ENCODE results near the gene A3GALT2.

Gene A3GALT2

DNA sequence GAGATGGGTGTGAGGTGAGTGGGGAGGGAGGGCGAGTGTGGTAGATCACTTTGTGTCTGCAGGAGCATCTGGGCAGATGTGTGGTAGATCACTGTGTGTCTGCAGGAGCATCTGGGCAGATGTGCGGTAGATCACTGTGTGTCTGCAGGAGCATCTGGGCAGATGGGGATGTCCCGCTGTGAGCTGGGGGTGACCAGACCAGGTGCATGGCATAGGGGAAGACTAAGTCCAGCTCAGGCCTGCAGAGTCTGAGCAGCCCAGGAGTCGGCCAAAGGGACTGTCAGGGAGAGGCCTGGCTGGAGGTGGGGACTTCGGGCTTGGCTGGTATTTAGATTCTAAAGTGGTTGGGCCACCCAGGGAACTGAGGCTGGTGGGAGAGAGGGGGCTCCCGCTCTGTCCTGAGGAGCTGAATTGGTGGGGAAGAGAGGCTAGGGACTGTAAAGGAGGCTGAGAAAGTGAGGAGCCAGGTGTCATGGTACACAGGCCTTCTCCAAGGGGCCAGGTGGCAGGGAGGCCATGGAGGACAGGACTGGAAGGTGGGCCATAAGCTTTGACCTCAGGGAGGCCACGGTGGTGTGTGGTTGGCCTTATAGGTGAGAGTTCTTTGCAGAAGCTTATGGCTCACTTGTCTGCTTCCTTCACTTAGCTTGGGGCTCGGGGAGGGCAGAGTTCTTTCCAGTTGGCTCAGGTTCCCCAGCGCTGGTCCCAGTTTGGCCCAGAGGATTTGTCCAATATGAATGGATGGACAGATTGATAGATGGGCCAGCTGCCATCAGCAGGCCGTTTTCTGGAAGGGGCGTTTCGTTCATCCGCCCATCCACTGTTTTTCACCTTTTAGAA is 49.0 kb downstream of the A3GALT2 start:
- DNase-seq: no peak

DNA sequence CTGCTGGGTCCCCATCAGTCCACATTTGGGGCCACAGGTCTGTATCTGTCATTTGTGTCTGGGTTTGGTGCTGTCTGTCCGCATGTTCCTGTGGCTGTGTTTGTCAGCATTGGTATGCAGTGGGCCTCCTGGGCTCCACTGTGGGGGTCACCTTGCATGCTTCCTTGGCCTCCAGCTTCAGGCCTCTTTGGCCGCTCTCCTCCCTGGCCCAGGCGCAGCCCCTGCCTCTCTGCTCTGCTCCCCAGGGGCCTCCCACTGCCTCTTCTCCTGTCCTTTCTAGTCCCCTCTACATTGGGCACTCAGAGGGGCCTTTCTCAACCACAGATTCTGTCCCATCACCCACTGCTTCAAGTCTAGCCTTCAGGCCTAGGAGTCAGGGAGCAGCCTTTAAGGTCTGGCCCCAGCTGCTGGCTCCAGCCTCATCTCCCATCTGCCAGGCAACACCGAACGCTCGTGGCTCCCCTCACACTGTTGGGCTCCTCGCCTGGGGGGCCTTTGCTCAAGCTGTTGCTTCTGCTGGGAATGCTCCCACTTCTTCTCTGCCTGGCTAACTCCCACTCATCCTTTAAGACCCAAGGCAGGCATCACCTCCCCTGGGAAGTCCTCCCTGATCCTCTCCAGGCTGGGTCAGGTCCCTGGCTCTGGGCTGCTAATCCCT is 50.0 kb downstream of the A3GALT2 start:
- no peak for DNase-seq

DNA sequence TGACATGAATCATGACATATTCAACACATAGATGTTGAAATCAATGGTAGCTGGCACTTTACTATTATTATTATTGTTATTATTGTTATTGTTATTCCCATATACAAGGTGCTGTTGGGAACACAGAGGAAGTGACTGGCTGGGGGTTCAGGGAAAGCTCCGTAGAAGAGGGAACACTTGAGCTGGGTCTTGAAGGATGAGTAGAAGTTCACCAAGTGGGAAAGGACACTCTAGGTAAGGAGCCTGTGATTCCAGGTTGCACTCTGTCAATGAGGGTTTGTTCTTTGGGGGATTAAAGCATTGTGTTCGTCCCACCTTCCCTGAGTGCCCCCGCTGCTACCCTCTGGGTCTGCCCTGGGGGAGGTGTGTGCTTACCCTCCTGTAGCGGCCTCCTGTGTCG is 50.5 kb downstream of the A3GALT2 start:
- DNase-seq: no peak

DNA sequence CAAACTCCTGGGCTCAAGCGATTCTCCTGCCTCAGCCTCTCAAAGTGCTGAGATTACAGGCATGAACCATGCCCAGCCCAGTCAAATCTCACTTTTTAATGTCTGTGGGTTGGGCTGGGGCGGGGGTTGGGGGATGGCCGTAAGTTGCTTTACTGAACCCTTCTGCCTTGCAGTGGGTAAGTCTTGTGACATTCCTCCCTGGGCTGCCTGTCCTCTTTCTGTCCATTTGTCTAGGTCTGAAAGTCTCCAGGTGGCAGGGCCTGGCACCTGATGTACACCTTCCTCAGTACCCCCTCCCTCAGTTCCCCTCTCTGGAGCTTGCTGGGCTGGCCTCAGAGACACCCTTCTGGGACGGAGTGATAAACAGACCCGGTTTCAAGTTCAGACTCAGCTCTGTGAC is 51.3 kb downstream of the A3GALT2 start:
- no peak for DNase-seq

DNA sequence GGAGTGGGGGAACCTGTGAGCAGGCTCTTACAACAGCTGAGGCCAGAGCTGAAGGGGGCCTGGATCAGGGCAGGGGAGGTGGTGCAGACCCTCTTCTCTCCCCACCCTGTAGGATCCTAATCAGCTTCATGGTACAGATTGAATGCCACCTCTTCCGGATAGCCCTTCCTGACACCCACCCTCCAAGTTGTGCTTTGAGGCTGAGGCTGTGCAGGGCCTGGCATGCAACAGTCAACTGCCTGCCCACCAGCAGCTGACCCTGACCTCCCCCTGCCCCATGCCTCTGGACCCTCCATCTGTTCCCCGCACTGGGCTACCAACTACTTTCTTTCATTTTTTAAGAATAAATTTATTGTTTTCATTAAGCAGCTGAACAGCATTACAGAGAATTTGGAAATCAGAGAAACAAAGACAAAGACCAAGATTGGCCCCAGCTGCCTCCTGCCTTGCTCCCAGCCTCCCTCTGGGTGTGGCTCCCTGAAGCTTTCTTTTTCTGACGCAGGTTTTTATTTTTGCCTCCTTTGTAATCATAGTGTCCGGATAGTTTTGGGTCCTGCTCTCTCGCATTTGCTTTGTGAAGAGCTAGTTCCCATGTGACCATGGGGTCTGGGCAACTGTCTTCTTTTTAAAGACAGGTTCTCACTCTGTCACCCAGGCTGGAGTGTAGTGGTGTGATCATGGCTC is 51.8 kb downstream of the A3GALT2 start:
- DNase-seq: no peak

DNA sequence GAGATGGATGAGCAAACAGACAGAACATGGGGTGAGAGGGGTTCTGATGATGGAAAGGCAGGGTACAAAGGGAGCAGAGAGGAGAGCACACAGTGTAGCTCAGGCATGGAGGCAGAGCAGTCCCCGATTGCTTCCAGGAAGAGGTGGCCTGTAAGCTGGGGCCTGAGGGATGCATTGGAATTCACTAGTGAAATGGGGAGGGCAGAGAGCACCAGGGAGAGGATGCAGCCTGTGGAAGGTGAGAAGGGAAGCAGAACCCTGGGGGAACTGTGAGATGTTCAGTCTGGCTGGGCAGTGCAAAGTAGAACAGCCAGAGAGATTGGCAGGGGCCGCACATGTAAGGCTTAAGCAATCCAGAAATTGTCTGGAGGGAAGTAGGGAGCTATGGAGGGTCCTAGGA is 52.4 kb downstream of the A3GALT2 start:
- DNase-seq: no peak

DNA sequence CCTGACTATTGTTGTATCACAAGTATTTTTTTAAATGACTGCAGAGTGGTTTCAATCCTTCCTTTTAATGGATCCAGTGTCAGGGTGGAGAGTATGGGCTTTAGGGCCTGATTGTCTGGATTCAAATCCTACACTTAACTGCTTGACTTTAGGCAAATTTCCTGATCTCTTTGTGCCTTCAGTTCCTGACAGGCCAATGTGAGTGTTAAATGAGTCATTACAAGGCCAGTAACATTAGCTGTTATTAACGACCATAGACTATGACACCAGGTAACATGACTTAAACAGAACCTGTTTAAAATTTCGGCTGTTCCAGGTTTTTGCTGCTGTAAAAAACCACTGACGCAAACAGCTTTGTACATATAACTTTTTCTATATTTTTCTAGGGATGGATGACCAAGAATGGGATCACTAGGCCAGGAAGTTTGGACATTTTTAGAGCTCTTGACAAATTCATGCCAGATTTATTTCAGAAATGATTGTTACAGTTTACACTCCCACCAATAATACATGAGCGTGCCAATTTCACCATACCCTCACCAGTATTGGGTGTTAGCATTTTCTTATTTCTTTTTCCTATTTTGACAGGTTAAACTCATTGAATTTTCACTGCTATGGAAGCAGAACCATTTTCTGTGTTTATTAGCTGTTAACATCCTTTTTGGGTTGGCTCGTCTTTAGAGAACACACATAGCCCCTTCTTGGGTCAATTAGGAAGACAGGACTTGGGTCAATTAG is 53.3 kb downstream of the A3GALT2 start:
- no peak for DNase-seq

DNA sequence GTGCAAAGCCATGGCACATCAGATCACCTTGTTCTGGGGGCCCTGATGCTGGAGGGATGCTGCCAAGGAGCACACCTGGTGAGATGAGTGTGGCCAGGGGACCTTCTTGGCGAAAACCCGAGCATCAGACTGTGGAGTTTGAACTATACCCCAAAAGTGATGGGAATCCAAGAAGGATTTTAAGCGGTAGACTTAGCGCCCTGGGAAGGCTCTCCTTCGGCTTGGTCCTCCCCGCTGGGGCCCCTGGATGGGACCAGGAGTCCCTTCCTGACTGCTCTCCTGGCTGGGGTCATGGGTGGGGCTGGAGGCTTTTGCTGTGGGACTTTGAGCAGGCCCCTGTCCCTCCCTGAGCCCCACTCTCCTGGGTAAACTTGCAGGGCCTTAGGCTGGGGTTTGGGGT is 54.1 kb downstream of the A3GALT2 start:
- no peak for DNase-seq

DNA sequence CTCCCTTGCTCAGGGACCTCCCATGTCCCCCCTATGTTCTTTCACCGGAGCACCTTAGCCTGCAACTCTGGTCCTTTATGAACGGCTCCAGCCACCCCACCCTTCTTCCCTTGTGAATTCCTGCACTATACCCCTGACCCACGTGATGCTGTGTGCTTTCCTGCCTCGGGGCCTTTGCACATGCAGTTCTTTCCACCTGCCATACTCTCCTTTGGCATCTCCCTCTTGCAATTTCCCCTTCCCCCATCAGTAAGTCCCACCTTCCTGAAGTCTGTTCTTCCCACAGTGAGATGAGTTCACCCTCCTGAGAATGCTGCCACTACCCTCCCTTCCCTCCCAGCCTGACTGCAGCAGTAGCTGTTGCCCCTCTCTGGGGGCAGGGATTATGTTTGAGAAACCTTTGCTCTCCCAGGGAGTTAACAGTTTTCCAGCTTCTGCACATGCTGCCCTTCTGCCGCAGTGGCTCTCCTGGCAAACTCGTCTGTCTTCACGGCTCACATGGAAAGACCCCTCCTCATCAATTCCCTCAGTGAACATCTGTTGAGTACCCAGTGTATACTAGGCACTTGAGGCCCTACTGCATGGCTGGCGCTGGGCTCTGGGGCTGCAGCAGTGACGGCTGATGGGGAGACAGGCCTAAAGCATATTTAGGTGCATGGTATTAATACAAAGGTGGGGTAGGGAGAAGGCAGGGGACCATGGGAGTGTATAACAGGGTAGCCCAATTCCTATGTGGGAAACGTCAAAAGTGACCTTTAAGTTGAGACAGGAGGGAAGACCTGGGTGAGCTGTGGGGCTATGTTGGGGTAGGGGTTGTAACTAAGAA is 54.9 kb downstream of the A3GALT2 start:
- no peak for DNase-seq

DNA sequence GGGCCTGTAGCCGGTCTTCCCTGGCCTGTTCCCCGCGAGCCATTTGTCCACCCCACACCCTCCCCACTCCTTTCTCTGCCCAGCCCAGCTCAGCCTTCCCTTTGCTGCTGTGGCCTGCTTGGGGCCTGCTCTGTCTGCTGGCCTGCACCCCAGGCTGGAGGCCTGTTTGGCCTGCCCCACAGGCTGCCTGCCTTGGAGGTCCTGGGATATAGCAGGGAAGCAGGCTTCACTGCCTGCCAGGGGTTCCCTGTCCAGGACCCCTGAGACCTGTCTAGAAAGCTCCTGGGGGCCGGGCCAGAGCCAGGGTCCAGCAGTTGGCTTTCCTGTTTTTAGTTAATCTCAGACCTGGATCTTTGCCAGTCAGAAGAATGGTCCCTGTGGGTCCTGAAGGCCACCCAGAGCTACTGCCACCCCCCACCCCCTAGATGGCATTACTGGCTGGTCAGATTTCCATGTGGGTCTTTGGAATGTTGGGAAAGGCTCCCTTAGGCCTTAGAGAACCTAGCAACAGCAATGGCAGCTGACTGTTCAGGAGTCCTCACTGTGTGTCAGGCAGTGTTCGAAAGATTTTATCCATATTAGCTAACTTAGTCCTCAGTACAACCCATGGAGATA is 56.9 kb downstream of the A3GALT2 start:
- DNase-seq: no peak

DNA sequence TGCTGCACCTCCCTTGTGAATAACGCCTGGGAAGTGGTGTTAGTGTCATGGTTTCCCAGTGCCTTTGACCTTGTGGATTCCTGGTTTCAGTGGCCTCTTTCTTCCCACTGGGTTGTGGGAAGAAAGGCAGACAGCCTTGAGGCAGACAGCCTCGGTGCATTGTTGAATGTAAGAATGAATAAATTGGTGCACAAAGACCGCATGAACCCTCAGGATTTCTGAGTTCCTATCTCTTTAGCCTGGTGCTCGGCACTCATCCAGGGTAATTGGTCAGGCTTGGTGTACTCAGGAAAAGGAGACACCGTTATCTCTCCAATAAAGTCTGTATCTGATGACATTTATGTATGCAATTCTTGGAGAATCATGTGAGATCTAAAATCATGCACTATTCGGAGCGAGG is 59.6 kb downstream of the A3GALT2 start:
- DNase-seq: no peak

DNA sequence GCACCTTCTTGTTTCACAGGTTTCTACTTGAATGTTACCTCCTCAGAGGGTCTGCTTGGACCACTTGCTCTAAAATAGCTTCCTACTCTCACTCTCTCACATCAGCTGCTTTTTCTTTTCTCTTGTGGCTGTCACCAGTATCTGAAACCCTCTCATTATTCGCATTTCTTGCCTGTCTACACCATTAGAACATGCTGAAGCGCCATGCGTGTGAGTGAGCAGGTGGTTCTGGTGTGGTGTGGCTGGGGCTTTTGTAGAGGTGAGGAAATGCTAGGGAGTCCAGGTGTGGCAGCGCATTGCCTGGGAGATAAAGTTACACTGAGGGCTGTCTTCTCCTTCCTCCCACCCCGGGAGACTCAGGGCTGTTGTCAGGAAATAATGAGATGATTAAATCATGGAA is 60.5 kb downstream of the A3GALT2 start:
- DNase-seq: no peak

DNA sequence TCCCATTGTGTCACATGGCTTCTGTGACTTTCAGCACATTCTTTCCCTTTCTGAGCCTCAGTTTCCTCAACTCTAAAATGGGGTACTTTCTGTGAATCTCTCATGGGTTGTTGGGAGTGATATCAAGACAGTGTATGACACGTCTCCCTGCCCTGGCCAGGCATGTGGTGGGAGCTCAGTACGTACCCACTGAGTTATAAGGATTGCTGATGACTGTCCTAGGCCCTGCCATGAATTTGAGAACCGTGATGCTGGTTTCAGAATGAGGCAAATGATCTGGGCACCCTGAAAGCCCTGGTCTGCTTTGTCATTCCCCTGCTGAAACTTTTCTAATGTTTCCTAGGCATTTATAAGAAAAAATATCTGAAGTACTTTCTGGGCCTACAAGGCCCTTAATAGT is 61.0 kb downstream of the A3GALT2 start:
- DNase-seq: no peak

DNA sequence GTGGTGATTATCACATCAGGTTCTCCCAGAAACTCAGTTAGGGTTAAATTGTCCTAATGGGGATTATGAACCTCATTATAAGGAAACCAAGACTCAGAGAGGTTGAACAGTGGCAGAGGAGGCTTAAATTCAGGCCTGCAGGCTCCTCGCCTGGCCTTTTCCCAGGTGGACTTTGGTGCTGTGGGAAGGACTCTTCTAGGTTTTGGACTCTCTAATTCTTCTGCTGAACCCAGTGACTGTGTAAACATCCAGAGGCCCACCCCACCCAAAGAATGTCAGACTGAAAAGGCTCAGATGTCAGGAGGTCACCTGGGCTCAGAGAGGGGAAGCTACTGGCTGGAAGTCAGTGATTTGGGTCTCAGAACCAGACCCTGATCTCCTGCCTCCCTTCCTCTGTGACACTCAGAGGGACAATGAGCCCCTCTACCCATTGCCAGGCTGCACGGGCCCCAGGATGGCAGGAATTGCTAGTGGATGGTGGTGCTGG is 62.1 kb downstream of the A3GALT2 start:
- DNase-seq: no peak

DNA sequence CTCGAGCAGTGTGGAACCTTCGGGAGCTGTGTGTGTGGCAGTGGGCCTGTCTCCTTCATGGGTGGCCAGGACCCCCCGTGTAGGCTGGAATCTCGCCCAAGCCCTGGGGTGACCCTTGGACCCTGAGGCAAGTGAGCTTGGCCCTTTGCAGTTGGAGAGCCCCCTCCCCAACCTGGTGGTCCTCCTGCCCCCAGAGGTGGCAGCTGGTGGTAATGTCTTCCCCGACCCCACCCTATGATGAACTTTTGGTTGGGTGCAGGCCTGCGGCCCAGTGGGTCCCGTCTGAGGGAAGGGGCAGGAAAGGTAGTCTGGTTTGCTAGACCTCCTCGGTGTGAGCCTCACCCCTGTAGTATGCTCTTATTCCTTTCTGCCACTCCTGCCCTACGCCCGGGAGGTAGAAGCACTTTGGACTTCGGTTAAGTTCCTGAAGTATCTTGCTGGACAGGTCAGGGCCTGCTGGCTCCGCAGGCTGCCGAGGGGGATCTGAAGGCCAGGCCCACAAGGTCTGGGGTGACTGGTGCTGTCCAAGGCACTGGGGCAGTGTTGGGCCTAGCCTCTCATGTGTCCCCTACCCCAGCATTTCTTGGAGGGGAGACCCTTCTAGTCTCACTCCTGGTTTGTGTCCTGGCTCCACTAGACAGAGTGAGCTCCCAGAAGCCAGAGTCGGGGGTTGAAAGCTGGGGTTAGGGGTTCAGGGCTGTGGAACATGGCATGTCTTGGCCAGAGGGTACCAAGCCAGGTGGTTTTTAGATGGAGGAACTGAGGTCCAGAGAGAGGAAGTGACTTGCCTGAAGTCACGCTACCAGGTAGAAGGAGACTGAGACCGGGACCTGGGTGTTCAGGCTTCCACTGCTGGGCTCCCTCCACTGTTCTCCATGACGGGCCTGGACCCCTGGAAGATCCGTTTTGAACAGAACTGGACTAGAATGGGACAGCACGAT is 62.9 kb downstream of the A3GALT2 start:
- DNase-seq: no peak

DNA sequence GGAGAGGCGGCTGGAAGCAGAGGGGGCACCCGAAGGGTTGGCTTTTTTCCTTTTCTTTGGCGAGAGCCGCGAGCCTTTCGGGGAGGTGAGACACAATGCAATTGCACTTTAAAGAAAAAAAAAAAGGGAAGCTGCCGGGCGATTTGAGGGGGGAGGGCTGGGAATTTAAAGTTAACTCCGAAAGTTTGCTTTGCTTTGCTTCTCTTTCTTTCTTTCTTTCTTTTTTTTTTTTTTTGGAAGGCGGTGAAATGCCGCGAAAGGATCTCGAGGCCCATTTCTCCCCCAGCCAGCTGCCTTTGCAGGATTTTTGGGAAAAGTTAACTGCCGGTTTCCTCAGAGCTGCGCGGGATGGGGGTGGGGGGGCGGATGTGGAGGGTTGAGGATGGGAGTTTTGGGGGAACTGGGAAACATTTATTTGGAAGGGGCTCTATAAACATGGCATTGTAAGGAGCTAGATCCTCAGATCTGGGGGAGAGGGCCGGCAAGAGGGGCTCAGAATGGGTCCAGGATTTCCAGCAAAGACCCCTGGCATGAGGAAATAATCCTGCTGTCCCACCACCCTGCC is 63.6 kb downstream of the A3GALT2 start:
- DNase-seq: peak in 1 of 14 donors; percentile 38

Measured in C1 segment of cervical spinal cord (tissue), 14 donors.